IMR-90 (cell line): ENCODE measurements around the gene SH2D6.

Source experiments
- BHLHE40 ChIP-seq: fragments of 150-350 bp; IDR thresholded peaks from 2 replicates; pipeline ENCODE4 v1.6.1; 2016; ENCODE audit warnings: mild to moderate bottlenecking, low read depth, low read length
- CEBPB ChIP-seq: IDR thresholded peaks from 2 replicates; pipeline ENCODE4 v1.6.1; 2012; ENCODE audit warnings: low read depth, low read length, improper control_type of control experiment
- CHD1 ChIP-seq: IDR thresholded peaks from 2 replicates; pipeline ENCODE4 v1.6.1; 2012; ENCODE audit warnings: low read depth, low read length, improper control_type of control experiment
- CTCF ChIP-seq: conservative IDR thresholded peaks from 2 replicates; pipeline ENCODE4 v1.5.1; 2012; ENCODE audit warnings: mild to moderate bottlenecking, low read depth, low read length, improper control_type of control experiment
- MAZ ChIP-seq: IDR thresholded peaks from 2 replicates; pipeline ENCODE4 v1.6.1; 2012; ENCODE audit warnings: low read depth, mild to moderate bottlenecking, low read length, improper control_type of control experiment, moderate library complexity, borderline replicate concordance
- MXI1 ChIP-seq: IDR thresholded peaks from 2 replicates; pipeline ENCODE4 v1.6.1; 2012; ENCODE audit warnings: low read depth, mild to moderate bottlenecking, low read length, moderate library complexity, borderline replicate concordance
- POLR2A ChIP-seq: IDR thresholded peaks from 2 replicates; pipeline ENCODE4 v1.6.1; 2012; ENCODE audit warnings: mild to moderate bottlenecking, low read depth, low read length
- RAD21 ChIP-seq: IDR thresholded peaks from 2 replicates; pipeline ENCODE4 v1.6.1; 2012; ENCODE audit warnings: low read length, improper control_type of control experiment
- RFX5 ChIP-seq: IDR thresholded peaks from 2 replicates; pipeline ENCODE4 v1.8.0; 2012; ENCODE audit warnings: low read depth, mild to moderate bottlenecking, low read length, moderate library complexity
- USF2 ChIP-seq: fragments of 150-350 bp; IDR thresholded peaks from 2 replicates; pipeline ENCODE4 v1.6.1; 2017; ENCODE audit warnings: mild to moderate bottlenecking, antibody characterized with exemption, low read length, low read depth

GRCh38 chr2:85439986-85440385 lies 21.5 kb downstream of the SH2D6 start:
- TF ChIP-seq CEBPB = no peak
- no peak for TF ChIP-seq MAZ
- no peak for TF ChIP-seq CTCF
- TF ChIP-seq POLR2A = no peak
- TF ChIP-seq MXI1 = no peak
- TF ChIP-seq CHD1 = no peak
- no peak for TF ChIP-seq RFX5
- no peak for TF ChIP-seq BHLHE40
- TF ChIP-seq USF2 = no peak
- TF ChIP-seq RAD21 = no peak
